ENCODE results near the gene DPH1.

- TF ChIP-seq, protein P1, sequence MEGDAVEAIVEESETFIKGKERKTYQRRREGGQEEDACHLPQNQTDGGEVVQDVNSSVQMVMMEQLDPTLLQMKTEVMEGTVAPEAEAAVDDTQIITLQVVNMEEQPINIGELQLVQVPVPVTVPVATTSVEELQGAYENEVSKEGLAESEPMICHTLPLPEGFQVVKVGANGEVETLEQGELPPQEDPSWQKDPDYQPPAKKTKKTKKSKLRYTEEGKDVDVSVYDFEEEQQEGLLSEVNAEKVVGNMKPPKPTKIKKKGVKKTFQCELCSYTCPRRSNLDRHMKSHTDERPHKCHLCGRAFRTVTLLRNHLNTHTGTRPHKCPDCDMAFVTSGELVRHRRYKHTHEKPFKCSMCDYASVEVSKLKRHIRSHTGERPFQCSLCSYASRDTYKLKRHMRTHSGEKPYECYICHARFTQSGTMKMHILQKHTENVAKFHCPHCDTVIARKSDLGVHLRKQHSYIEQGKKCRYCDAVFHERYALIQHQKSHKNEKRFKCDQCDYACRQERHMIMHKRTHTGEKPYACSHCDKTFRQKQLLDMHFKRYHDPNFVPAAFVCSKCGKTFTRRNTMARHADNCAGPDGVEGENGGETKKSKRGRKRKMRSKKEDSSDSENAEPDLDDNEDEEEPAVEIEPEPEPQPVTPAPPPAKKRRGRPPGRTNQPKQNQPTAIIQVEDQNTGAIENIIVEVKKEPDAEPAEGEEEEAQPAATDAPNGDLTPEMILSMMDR (IDR thresholded peaks at IDR 0.05): no peak
- TF ChIP-seq EP300 (IDR thresholded peaks at IDR 0.05) (no peak), POLR2A (IDR thresholded peaks at IDR 0.05) (no peak)
Observed at GRCh38 chr17:2040942-2041560, 11.1 kb downstream of the DPH1 start.
